GM12878 (cell line): ENCODE results near the gene INSRR. TPM values are rescaled to one million over a fixed set of nuclear protein-coding genes. Genes with fewer than 3 reads are reported as not detected.

Experiments used
- ATAC-seq: fragments of 200-7000 bp; cut with Tn5 transposase; 3 replicates; pipeline ENCODE4 v1.9.1; 2020; ENCODE audit warnings: mild to moderate bottlenecking, moderate library complexity
- BruUV-seq: library from RNA; stranded (reverse); fragments of 400-500 nt; replicated peaks from 2 replicates; lab custom pipeline; 2021; lab: Mats Ljungman, UMichigan
- CTCF ChIA-PET: fragments of 300-600 bp; sonication (Branson Sonifier 250); formaldehyde crosslinking; extraction: SDS; loops from one replicate; lab custom pipeline; 2021; ENCODE audit warnings: inconsistent platforms; lab: Yijun Ruan, JAX
- POLR2A ChIA-PET: fragments of 350-600 bp; formaldehyde crosslinking; extraction: SDS; loops from one replicate; lab custom pipeline; 2021; ENCODE audit warnings: inconsistent platforms; lab: Charles Lee
- RAD21 ChIA-PET: fragments of 300-600 bp; sonication (Branson Sonifier 250); formaldehyde crosslinking; loops from one replicate; lab custom pipeline; 2023; ENCODE audit warnings: antibody characterized with exemption; ENCODE audit not compliant: unreplicated experiment; lab: Charles Lee
- SMC1A ChIA-PET: fragments of 300-600 bp; sonication (Branson Sonifier 250); formaldehyde crosslinking; loops from one replicate; lab custom pipeline; 2023; ENCODE audit not compliant: unreplicated experiment, uncharacterized antibody; lab: Charles Lee
- DNase-seq: peaks from one replicate; pipeline ENCODE4 v3.0.0-alpha.2; 2011; ENCODE audit warnings: low read depth, low spot score
- FAIRE-seq: peaks from 3 replicates; lab custom pipeline; 2011; peaks lifted over from hg19 to GRCh38; lab: Jason Lieb, UNC
- H2AFZ ChIP-seq: 2 replicates; pipeline ENCODE4 v1.6.0; 2011; ENCODE audit warnings: low read depth, low read length, control low read depth; ENCODE audit not compliant: control insufficient read depth
- H3K27ac ChIP-seq: 2 replicates; pipeline ENCODE4 v1.5.1; 2011; ENCODE audit warnings: control low read depth; ENCODE audit not compliant: control insufficient read depth, insufficient read depth
- H3K27me3 ChIP-seq, 2 experiments: replicated peaks in 1 of 2; 2 replicates each; pipeline versions ENCODE4 v1.6.0 to v1.6.1; 2011; ENCODE audit warnings: low read length in 1 of 2; ENCODE audit not compliant: control insufficient read depth in 2 of 2, insufficient read depth in 2 of 2
- H3K36me3 ChIP-seq, 2 experiments: 2 replicates each; pipeline ENCODE4 v1.5.1; 2011; ENCODE audit warnings: low read length in 1 of 2; ENCODE audit not compliant: control insufficient read depth in 2 of 2, insufficient read depth in 2 of 2
- H3K4me1 ChIP-seq: 2 replicates; pipeline ENCODE4 v1.6.1; 2011; ENCODE audit warnings: mild to moderate bottlenecking, low read length, moderate library complexity, mixed read lengths; ENCODE audit not compliant: control insufficient read depth, insufficient read depth
- H3K4me2 ChIP-seq: 2 replicates; pipeline ENCODE4 v1.6.0; 2011; ENCODE audit warnings: control low read depth; ENCODE audit not compliant: control insufficient read depth, insufficient read depth
- H3K4me3 ChIP-seq: fragments of 200-600 bp; sonication (generic); 2 replicates; pipeline ENCODE4 v1.5.1; 2016
- H3K79me2 ChIP-seq: 2 replicates; pipeline ENCODE4 v1.6.0; 2011; ENCODE audit warnings: low read length; ENCODE audit not compliant: control insufficient read depth, insufficient read depth
- H3K9ac ChIP-seq: 2 replicates; pipeline ENCODE4 v1.8.0; 2011; ENCODE audit warnings: low read length, control low read depth, mixed read lengths; ENCODE audit not compliant: control insufficient read depth, insufficient read depth
- H3K9me3 ChIP-seq: replicated peaks from 3 replicates; pipeline ENCODE4 v1.5.1; 2011; ENCODE audit warnings: mild to moderate bottlenecking, low read length; ENCODE audit not compliant: control insufficient read depth, insufficient read depth
- H4K20me1 ChIP-seq: 2 replicates; pipeline ENCODE4 v1.6.0; 2011; ENCODE audit not compliant: control insufficient read depth, insufficient read depth
- GATAD2B ChIP-seq: fragments of 450-650 bp; conservative IDR thresholded peaks from 2 replicates; pipeline ENCODE4 v1.6.1; 2017; ENCODE audit warnings: low read depth, mild to moderate bottlenecking, moderate library complexity
- HDAC2 ChIP-seq: fragments of 200-600 bp; sonication (generic); IDR thresholded peaks from 2 replicates; pipeline ENCODE4 v1.6.1; 2017
- MYC ChIP-seq: IDR thresholded peaks from 2 replicates; pipeline ENCODE4 v1.6.1; 2011; ENCODE audit warnings: mild to moderate bottlenecking, low read length, moderate library complexity, inconsistent platforms; ENCODE audit not compliant: insufficient read depth, insufficient replicate concordance, insufficient read length, severe bottlenecking
- NRF1 ChIP-seq: conservative IDR thresholded peaks from 2 replicates; pipeline ENCODE4 v1.6.1; 2011; ENCODE audit warnings: mild to moderate bottlenecking, low read depth, low read length, improper control_type of control experiment
- POLR2AphosphoS5 ChIP-seq: IDR thresholded peaks from 2 replicates; pipeline ENCODE4 v1.6.1; 2011; ENCODE audit warnings: mild to moderate bottlenecking, low read length, inconsistent platforms
- RAD51 ChIP-seq: fragments of 450-650 bp; IDR thresholded peaks from 2 replicates; pipeline ENCODE4 v1.6.1; 2016; ENCODE audit warnings: moderate library complexity, mild to moderate bottlenecking, inconsistent platforms
- SREBF1 ChIP-seq: IDR thresholded peaks from 2 replicates; pipeline ENCODE4 v1.6.1; 2012; ENCODE audit warnings: mild to moderate bottlenecking, low read length
- SUPT20H ChIP-seq: IDR thresholded peaks from 2 replicates; pipeline ENCODE4 v1.6.1; 2011; ENCODE audit warnings: low read depth, mild to moderate bottlenecking, low read length, moderate library complexity, borderline replicate concordance; ENCODE audit not compliant: control insufficient read depth
- YY1 ChIP-seq: IDR thresholded peaks from 2 replicates; pipeline ENCODE4 v1.6.1; 2011; ENCODE audit warnings: low read depth, mild to moderate bottlenecking, low read length
- WGBS: methylation state at CpG from one replicate; pipeline ENCODE4 v1.1.6; 2016; ENCODE audit warnings: low lambda C conversion rate; ENCODE audit not compliant: insufficient replicate concordance, insufficient coverage; ENCODE audit errors: missing lambda C conversion rate; 5-methylcytosine and 5-hydroxymethylcytosine counted together
- in situ Hi-C: fragments of 300-500 bp; cut with MboI; formaldehyde crosslinking; loops from 9 replicates; pipeline ENCODE4 v1.14.3; 2018; ENCODE audit warnings: mixed read lengths
- intact Hi-C: fragments of 100-400 bp; cut with micrococcal nuclease; formaldehyde crosslinking; loops from one replicate; pipeline ENCODE4 v1.14.2; 2022; ENCODE audit not compliant: unreplicated experiment
- polyA plus RNA-seq, 11 experiments: library from polyadenylated mRNA; depleted of rRNA in 4 of 11; unstranded in 6 of 11; stranded (reverse) in 5 of 11; fragments of >200 nt; fragmentation: Nextera tagmentation in 4 of 11; fragmentation: Illumina TruSeq in 1 of 11; extraction: Ambion mirVana in 4 of 11; extraction: Trizol in 1 of 11; gene quantifications; 1 replicate in 1 of 11; 2 replicates in 10 of 11; pipeline versions ENCODE4 v1.2.1 to v1.2.3, GENCODE V29; 2011 to 2016; ENCODE audit warnings: inconsistent platforms in 2 of 11, missing spikeins in 2 of 11, low read depth in 1 of 11
- total RNA-seq, 4 experiments: library from RNA; depleted of rRNA in 3 of 4; stranded (reverse); fragments of >200 nt in 3 of 4; fragmentation: Illumina TruSeq in 1 of 4; extraction: Trizol in 1 of 4; gene quantifications; 2 replicates each; pipeline versions ENCODE4 v1.2.1 to v1.2.3, GENCODE V29; 2013 to 2021
- TF ChIP-seq, protein P1 (sequence below): IDR thresholded peaks from 2 replicates; pipeline ENCODE4 v1.6.1; 2012; ENCODE audit warnings: low read depth, low read length, improper control_type of control experiment
- TF ChIP-seq, protein P2 (sequence below): fragments of 450-650 bp; IDR thresholded peaks from 2 replicates; pipeline ENCODE4 v1.6.1; 2017; ENCODE audit warnings: mild to moderate bottlenecking, moderate library complexity
- TF ChIP-seq, protein P3 (sequence below): fragments of 450-650 bp; IDR thresholded peaks from 2 replicates; pipeline ENCODE4 v1.6.1; 2016; ENCODE audit warnings: mild to moderate bottlenecking, moderate library complexity, borderline replicate concordance
- TF ChIP-seq, protein P4 (sequence below): IDR thresholded peaks from 2 replicates; pipeline ENCODE4 v1.6.1; 2012; ENCODE audit warnings: low read length, inconsistent platforms

INSRR gene
- total and polyA plus RNA-seq, 10 of the 15 experiments (the other 5 are each of a cell fraction or from before 2014, with no cell fraction given) = 0.01 TPM; not detected in 9

DNA sequence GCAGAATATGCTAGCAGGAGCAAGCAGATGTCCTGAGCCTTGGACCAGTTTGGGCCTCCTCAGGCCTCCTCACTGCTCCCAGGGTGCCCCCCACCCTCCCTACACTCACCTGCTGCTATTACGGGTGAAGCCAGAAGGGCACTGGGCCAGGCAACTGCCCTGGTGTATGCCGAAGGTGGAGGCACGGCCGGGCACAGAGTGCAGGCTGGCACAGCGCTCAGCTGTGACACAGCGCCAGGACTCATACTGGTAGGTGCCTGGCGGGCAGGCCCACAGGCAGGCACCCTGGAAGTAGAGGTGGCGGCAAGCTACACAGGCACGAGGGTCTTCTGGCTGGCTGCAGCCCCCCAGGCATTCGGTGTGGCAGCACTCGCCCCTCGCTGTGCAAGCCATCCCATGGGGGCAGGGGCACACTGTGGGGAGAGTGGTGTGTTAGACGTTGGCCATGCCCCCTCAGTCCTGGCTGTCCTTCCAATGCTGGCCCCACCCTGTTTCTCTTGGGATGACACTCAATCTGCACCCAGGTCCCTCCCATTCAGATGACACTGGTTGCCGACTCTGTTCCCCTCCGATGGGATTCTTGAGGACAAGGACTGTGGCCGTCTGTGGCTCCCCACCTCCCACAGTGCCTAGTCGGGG, 7.0 kb downstream of the INSRR start:
- Histone ChIP-seq H3K4me2 (no peak overlapping the region), H3K4me3 (no peak overlapping the region), H3K36me3 (no peaks in the 10 kb centered on the region), H2AFZ (no peak overlapping the region), H3K9ac (no peak overlapping the region), H3K27me3 (peaks cover 4 to 5% of the 10 kb centered on the region in 2 experiments; a peak in 2 of 4 replicates), H4K20me1 (no peaks in the 10 kb centered on the region), H3K4me1 (no peaks in the 10 kb centered on the region), H3K9me3 (no peaks in the 10 kb centered on the region), H3K79me2 (no peaks in the 10 kb centered on the region), H3K27ac (no peak overlapping the region)
- ChIA-PET RAD21 (interaction anchor here (0.6 kb wide), 1 partner anchor 252 kb away, joined by 4 read pairs; no protein-coding TSS in a partner anchor), POLR2A (no interaction called here), SMC1A (interaction anchor here (1.4 kb wide), 1 partner anchor 9 kb away, joined by 5 read pairs; the partner anchor contains the start of gene NTRK1), CTCF (interaction anchor here (1.5 to 2.4 kb wide), 2 partner anchors 14 to 54 kb away, joined by 5 to 11 read pairs; no protein-coding TSS in a partner anchor)
- FAIRE-seq = no peak
- no TSS peak for BruUV-seq
- WGBS = 29% methylated on average over 16 of the region's 17 CpGs
- intact Hi-C loops = no loop called here
- in situ Hi-C loops = no loop called here
- no peak for ATAC-seq
- DNase-seq = no peak
- no peak for TF ChIP-seq SUPT20H
- no peak for TF ChIP-seq YY1
- TF ChIP-seq POLR2AphosphoS5 = no peak
- TF ChIP-seq NRF1 = no peak
- TF ChIP-seq MYC = no peak
- TF ChIP-seq, protein P1, sequence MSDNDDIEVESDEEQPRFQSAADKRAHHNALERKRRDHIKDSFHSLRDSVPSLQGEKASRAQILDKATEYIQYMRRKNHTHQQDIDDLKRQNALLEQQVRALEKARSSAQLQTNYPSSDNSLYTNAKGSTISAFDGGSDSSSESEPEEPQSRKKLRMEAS = no peak
- TF ChIP-seq, protein P2, sequence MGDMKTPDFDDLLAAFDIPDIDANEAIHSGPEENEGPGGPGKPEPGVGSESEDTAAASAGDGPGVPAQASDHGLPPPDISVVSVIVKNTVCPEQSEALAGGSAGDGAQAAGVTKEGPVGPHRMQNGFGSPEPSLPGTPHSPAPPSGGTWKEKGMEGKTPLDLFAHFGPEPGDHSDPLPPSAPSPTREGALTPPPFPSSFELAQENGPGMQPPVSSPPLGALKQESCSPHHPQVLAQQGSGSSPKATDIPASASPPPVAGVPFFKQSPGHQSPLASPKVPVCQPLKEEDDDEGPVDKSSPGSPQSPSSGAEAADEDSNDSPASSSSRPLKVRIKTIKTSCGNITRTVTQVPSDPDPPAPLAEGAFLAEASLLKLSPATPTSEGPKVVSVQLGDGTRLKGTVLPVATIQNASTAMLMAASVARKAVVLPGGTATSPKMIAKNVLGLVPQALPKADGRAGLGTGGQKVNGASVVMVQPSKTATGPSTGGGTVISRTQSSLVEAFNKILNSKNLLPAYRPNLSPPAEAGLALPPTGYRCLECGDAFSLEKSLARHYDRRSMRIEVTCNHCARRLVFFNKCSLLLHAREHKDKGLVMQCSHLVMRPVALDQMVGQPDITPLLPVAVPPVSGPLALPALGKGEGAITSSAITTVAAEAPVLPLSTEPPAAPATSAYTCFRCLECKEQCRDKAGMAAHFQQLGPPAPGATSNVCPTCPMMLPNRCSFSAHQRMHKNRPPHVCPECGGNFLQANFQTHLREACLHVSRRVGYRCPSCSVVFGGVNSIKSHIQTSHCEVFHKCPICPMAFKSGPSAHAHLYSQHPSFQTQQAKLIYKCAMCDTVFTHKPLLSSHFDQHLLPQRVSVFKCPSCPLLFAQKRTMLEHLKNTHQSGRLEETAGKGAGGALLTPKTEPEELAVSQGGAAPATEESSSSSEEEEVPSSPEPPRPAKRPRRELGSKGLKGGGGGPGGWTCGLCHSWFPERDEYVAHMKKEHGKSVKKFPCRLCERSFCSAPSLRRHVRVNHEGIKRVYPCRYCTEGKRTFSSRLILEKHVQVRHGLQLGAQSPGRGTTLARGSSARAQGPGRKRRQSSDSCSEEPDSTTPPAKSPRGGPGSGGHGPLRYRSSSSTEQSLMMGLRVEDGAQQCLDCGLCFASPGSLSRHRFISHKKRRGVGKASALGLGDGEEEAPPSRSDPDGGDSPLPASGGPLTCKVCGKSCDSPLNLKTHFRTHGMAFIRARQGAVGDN = no peak
- TF ChIP-seq GATAD2B = no peak
- no peak for TF ChIP-seq HDAC2
- TF ChIP-seq, protein P3, sequence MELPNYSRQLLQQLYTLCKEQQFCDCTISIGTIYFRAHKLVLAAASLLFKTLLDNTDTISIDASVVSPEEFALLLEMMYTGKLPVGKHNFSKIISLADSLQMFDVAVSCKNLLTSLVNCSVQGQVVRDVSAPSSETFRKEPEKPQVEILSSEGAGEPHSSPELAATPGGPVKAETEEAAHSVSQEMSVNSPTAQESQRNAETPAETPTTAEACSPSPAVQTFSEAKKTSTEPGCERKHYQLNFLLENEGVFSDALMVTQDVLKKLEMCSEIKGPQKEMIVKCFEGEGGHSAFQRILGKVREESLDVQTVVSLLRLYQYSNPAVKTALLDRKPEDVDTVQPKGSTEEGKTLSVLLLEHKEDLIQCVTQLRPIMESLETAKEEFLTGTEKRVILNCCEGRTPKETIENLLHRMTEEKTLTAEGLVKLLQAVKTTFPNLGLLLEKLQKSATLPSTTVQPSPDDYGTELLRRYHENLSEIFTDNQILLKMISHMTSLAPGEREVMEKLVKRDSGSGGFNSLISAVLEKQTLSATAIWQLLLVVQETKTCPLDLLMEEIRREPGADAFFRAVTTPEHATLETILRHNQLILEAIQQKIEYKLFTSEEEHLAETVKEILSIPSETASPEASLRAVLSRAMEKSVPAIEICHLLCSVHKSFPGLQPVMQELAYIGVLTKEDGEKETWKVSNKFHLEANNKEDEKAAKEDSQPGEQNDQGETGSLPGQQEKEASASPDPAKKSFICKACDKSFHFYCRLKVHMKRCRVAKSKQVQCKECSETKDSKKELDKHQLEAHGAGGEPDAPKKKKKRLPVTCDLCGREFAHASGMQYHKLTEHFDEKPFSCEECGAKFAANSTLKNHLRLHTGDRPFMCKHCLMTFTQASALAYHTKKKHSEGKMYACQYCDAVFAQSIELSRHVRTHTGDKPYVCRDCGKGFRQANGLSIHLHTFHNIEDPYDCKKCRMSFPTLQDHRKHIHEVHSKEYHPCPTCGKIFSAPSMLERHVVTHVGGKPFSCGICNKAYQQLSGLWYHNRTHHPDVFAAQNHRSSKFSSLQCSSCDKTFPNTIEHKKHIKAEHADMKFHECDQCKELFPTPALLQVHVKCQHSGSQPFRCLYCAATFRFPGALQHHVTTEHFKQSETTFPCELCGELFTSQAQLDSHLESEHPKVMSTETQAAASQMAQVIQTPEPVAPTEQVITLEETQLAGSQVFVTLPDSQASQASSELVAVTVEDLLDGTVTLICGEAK = no peak
- TF ChIP-seq RAD51 = no peak
- no peak for TF ChIP-seq SREBF1
- TF ChIP-seq, protein P4, sequence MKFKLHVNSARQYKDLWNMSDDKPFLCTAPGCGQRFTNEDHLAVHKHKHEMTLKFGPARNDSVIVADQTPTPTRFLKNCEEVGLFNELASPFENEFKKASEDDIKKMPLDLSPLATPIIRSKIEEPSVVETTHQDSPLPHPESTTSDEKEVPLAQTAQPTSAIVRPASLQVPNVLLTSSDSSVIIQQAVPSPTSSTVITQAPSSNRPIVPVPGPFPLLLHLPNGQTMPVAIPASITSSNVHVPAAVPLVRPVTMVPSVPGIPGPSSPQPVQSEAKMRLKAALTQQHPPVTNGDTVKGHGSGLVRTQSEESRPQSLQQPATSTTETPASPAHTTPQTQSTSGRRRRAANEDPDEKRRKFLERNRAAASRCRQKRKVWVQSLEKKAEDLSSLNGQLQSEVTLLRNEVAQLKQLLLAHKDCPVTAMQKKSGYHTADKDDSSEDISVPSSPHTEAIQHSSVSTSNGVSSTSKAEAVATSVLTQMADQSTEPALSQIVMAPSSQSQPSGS = no peak
